Liver (tissue), 9 donors: ENCODE results near the gene PAK4. TPM values are rescaled to one million over a fixed set of nuclear protein-coding genes. Genes with fewer than 3 reads are reported as not detected.

ENCODE experiments used
- DNase-seq: peaks from one replicate; pipeline ENCODE4 v3.0.0-alpha.2; 2017; ENCODE audit warnings: low spot score
- H3K27ac ChIP-seq, 2 donors: one replicate each; pipeline ENCODE4 v1.7.0; 2013; ENCODE audit warnings: inconsistent platforms in 2 of 2, low read length in 2 of 2, control low read depth in 1 of 2, low read depth in 1 of 2, mild to moderate bottlenecking in 1 of 2
- H3K27me3 ChIP-seq, 4 donors: one replicate each; pipeline versions ENCODE4 v1.6.1 to v1.7.0; 2013; ENCODE audit warnings: low read length in 3 of 4, inconsistent platforms in 1 of 4, mild to moderate bottlenecking in 1 of 4, moderate library complexity in 1 of 4; ENCODE audit not compliant: control insufficient read depth in 4 of 4, insufficient read depth in 4 of 4
- H3K36me3 ChIP-seq, 4 donors: one replicate each; pipeline versions ENCODE4 v1.6.1 to v1.7.0; 2013; ENCODE audit warnings: low read length in 3 of 4, mild to moderate bottlenecking in 3 of 4, low read depth in 1 of 4, moderate library complexity in 1 of 4; ENCODE audit not compliant: control insufficient read depth in 4 of 4, insufficient read depth in 3 of 4
- H3K4me1 ChIP-seq, 4 donors: one replicate each; pipeline versions ENCODE4 v1.6.1 to v1.7.0; 2013; ENCODE audit warnings: low read length in 3 of 4, mild to moderate bottlenecking in 3 of 4, moderate library complexity in 1 of 4; ENCODE audit not compliant: control insufficient read depth in 4 of 4, insufficient read depth in 4 of 4
- H3K4me3 ChIP-seq, 3 donors: one replicate each; pipeline versions ENCODE4 v1.6.1 to v1.7.0; 2013; ENCODE audit warnings: low read length in 3 of 3, control low read depth in 1 of 3, low read depth in 1 of 3, mild to moderate bottlenecking in 1 of 3
- H3K9ac ChIP-seq, 2 donors: one replicate each; pipeline ENCODE4 v1.7.0; 2013; ENCODE audit warnings: low read length in 2 of 2, mild to moderate bottlenecking in 2 of 2, moderate library complexity in 2 of 2, control low read depth in 1 of 2, low read depth in 1 of 2
- H3K9me3 ChIP-seq, 4 donors: one replicate each; pipeline versions ENCODE4 v1.6.1 to v1.7.0; 2013; ENCODE audit warnings: low read length in 3 of 4; ENCODE audit not compliant: control insufficient read depth in 4 of 4
- EGR1 ChIP-seq, 2 donors: IDR thresholded peaks; 2 replicates each; pipeline ENCODE4 v1.6.1; 2016 to 2018; ENCODE audit warnings: antibody characterized with exemption in 2 of 2, low read depth in 2 of 2
- FOXA1 ChIP-seq: IDR thresholded peaks from 2 replicates; pipeline ENCODE4 v1.6.1; 2016; ENCODE audit warnings: antibody characterized with exemption
- HNF4A ChIP-seq, 2 donors: conservative IDR thresholded peaks; 2 replicates each; pipeline ENCODE4 v1.6.1; 2016; ENCODE audit warnings: antibody characterized with exemption in 2 of 2, mild to moderate bottlenecking in 2 of 2
- HNF4G ChIP-seq: IDR thresholded peaks from 2 replicates; pipeline ENCODE4 v1.6.1; 2016; ENCODE audit warnings: antibody characterized with exemption
- JUND ChIP-seq, 2 donors: IDR thresholded peaks; 2 replicates each; pipeline ENCODE4 v1.6.1; 2016; ENCODE audit warnings: antibody characterized with exemption in 2 of 2
- NR2F2 ChIP-seq: IDR thresholded peaks from 2 replicates; pipeline ENCODE4 v1.6.1; 2016; ENCODE audit warnings: antibody characterized with exemption
- RAD21 ChIP-seq, 2 donors: IDR thresholded peaks; 2 replicates each; pipeline ENCODE4 v1.6.1; 2016; ENCODE audit warnings: antibody characterized with exemption in 2 of 2, mild to moderate bottlenecking in 2 of 2
- RXRA ChIP-seq, 2 donors: IDR thresholded peaks; 2 replicates each; pipeline ENCODE4 v1.6.1; 2017 to 2018; ENCODE audit warnings: antibody characterized with exemption in 2 of 2, mild to moderate bottlenecking in 1 of 2
- SP1 ChIP-seq: IDR thresholded peaks from 2 replicates; pipeline ENCODE4 v1.6.1; 2018; ENCODE audit warnings: antibody characterized with exemption, mild to moderate bottlenecking
- TAF1 ChIP-seq: conservative IDR thresholded peaks from 2 replicates; pipeline ENCODE4 v1.6.1; 2016; ENCODE audit warnings: antibody characterized with exemption, mild to moderate bottlenecking
- YY1 ChIP-seq: IDR thresholded peaks from 2 replicates; pipeline ENCODE4 v1.6.1; 2016; ENCODE audit warnings: antibody characterized with exemption, mild to moderate bottlenecking
- WGBS: extraction: QIAGEN DNeasy Blood & Tissue Kit; methylation state at CpG from one replicate; pipeline ENCODE4 v1.1.7; 2013; 5-methylcytosine and 5-hydroxymethylcytosine counted together
- polyA plus RNA-seq, 2 donors: library from polyadenylated mRNA; stranded (reverse) in 1 of 2; unstranded in 1 of 2; fragments of 200-250 nt in 1 of 2; fragments of >200 nt in 1 of 2; fragmentation: Nextera tagmentation in 1 of 2; extraction: Ambion mirVana in 1 of 2; gene quantifications; one replicate each; pipeline versions ENCODE4 v1.2.1 to v1.2.3, GENCODE V29; 2013 to 2015
- total RNA-seq, 2 donors: library from RNA; depleted of rRNA; stranded (reverse); fragments of >200 nt; gene quantifications; one replicate each; pipeline ENCODE4 v1.2.3, GENCODE V29; 2014
- TF ChIP-seq, protein P1 (sequence below): IDR thresholded peaks from 2 replicates; pipeline ENCODE4 v1.6.1; 2016; ENCODE audit warnings: antibody characterized with exemption, mild to moderate bottlenecking
- TF ChIP-seq, protein P2 (sequence below): IDR thresholded peaks from 2 replicates; pipeline ENCODE4 v1.6.1; 2016; ENCODE audit warnings: antibody characterized with exemption
- TF ChIP-seq, protein P3 (sequence below): IDR thresholded peaks from 2 replicates; pipeline ENCODE4 v1.6.1; 2016; ENCODE audit warnings: antibody characterized with exemption
- TF ChIP-seq, protein P4 (sequence below): IDR thresholded peaks from 2 replicates; pipeline ENCODE4 v1.6.1; 2016; ENCODE audit warnings: antibody characterized with exemption
- donor health status: healthy.
- donor health status: healthy.
- donor health status: healthy.
- donor health status: healthy.
- donor health status: healthy.

The PAK4 gene
- total and polyA plus RNA-seq, 4 donors: 5.4 to 16.6 (median 7.7) TPM

DNA sequence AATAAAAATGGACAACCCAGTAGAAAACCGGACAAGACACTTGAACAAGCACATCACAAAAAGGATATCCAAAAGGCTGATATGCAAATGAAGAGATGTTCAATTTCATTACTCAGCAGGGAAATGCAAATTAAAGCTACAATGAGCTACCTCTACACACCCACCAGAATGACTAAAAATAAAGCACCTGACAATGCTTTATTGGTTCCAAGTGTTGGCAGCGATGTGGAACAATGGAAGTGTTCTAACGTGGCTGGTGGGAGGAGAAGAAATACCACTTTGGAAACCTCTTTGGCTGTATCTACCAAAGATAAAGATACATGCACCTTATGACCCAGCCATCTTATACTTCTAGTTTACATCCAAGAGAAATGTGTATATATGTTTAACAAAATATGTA lies 45.2 kb upstream of the PAK4 start:
- H3K27me3 ChIP-seq: peaks cover 0 to 1% (median 0%) of the 10 kb centered on the region in 4 donors
- WGBS: 72% methylated on average over 3 of the region's 3 CpGs

DNA sequence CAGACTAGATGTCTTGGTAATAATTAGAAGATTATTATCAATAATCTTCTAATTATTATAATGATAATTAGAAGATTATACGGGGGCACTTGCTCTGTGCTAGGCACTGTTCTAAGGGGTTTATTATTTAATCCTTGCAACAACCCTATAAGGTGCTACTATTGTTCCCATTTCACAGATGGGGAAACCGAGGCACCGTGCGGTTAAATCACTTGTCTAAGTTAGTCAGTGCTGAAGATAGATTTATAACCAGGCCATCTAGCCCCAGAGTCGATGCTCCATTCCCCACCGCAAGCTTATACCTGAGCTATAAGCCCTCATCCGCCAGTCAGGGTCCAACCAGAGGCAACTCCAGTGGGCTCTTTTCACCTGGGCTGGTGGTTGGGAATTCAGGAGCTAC lies 43.4 kb upstream of the PAK4 start:
- whole genome bisulfite sequencing: 92% methylated on average over 7 of the region's 7 CpGs
- Histone ChIP-seq H3K27ac (no peak overlapping the region), H3K9me3 (no peaks in the 10 kb centered on the region), H3K4me1 (peaks cover 4 to 10% (median 6%) of the 10 kb centered on the region in 4 donors), H3K27me3 (peaks cover 0 to 3% (median 0%) of the 10 kb centered on the region in 4 donors), H3K36me3 (no peaks in the 10 kb centered on the region), H3K9ac (no peak overlapping the region), H3K4me3 (no peak overlapping the region)
- no peak for DNase-seq
- TF ChIP-seq TAF1 (no peak), HNF4G (no peak)
- TF ChIP-seq, protein P1, sequence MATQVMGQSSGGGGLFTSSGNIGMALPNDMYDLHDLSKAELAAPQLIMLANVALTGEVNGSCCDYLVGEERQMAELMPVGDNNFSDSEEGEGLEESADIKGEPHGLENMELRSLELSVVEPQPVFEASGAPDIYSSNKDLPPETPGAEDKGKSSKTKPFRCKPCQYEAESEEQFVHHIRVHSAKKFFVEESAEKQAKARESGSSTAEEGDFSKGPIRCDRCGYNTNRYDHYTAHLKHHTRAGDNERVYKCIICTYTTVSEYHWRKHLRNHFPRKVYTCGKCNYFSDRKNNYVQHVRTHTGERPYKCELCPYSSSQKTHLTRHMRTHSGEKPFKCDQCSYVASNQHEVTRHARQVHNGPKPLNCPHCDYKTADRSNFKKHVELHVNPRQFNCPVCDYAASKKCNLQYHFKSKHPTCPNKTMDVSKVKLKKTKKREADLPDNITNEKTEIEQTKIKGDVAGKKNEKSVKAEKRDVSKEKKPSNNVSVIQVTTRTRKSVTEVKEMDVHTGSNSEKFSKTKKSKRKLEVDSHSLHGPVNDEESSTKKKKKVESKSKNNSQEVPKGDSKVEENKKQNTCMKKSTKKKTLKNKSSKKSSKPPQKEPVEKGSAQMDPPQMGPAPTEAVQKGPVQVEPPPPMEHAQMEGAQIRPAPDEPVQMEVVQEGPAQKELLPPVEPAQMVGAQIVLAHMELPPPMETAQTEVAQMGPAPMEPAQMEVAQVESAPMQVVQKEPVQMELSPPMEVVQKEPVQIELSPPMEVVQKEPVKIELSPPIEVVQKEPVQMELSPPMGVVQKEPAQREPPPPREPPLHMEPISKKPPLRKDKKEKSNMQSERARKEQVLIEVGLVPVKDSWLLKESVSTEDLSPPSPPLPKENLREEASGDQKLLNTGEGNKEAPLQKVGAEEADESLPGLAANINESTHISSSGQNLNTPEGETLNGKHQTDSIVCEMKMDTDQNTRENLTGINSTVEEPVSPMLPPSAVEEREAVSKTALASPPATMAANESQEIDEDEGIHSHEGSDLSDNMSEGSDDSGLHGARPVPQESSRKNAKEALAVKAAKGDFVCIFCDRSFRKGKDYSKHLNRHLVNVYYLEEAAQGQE: no peak

More for the DNA sequence above, 45.2 kb upstream of the PAK4 start:
- no peak for DNase-seq
- Histone ChIP-seq H3K4me3 (no peak overlapping the region), H3K36me3 (no peaks in the 10 kb centered on the region), H3K4me1 (peaks cover 4 to 10% (median 6%) of the 10 kb centered on the region in 4 donors), H3K9ac (no peak overlapping the region), H3K27ac (no peak overlapping the region), H3K9me3 (no peaks in the 10 kb centered on the region)
- TF ChIP-seq HNF4A (conservative IDR thresholded peaks at IDR 0.05) (no peak), EGR1 (IDR thresholded peaks at IDR 0.05; ENCODE audit: low read depth in 2 of 2) (no peak), RAD21 (IDR thresholded peaks at IDR 0.05) (no peak), TAF1 (no peak), HNF4G (no peak), RXRA (IDR thresholded peaks at IDR 0.05) (no peak), FOXA1 (no peak), NR2F2 (no peak), JUND (IDR thresholded peaks at IDR 0.05) (no peak), SP1 (no peak), YY1 (no peak)
- TF ChIP-seq, protein P2, sequence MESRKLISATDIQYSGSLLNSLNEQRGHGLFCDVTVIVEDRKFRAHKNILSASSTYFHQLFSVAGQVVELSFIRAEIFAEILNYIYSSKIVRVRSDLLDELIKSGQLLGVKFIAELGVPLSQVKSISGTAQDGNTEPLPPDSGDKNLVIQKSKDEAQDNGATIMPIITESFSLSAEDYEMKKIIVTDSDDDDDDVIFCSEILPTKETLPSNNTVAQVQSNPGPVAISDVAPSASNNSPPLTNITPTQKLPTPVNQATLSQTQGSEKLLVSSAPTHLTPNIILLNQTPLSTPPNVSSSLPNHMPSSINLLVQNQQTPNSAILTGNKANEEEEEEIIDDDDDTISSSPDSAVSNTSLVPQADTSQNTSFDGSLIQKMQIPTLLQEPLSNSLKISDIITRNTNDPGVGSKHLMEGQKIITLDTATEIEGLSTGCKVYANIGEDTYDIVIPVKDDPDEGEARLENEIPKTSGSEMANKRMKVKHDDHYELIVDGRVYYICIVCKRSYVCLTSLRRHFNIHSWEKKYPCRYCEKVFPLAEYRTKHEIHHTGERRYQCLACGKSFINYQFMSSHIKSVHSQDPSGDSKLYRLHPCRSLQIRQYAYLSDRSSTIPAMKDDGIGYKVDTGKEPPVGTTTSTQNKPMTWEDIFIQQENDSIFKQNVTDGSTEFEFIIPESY: no peak
- TF ChIP-seq, protein P1: no peak
- TF ChIP-seq, protein P3, sequence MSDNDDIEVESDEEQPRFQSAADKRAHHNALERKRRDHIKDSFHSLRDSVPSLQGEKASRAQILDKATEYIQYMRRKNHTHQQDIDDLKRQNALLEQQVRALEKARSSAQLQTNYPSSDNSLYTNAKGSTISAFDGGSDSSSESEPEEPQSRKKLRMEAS: no peak
- TF ChIP-seq, protein P4, sequence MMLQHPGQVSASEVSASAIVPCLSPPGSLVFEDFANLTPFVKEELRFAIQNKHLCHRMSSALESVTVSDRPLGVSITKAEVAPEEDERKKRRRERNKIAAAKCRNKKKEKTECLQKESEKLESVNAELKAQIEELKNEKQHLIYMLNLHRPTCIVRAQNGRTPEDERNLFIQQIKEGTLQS: no peak
